ENCODE results near the gene TBCD.

The TBCD gene

GRCh38 chr17:82848022-82848592 lies 96.2 kb downstream of the TBCD start:
- in situ Hi-C loops (cut with HindIII; ENCODE audit: low sequenced_read_pairs), result no loop called here

- in situ Hi-C loops (cut with HindIII; ENCODE audit: low sequenced_read_pairs), result no loop called here
Observed at GRCh38 chr17:82849076-82849945, 97.4 kb downstream of the TBCD start.

- in situ Hi-C loops (cut with HindIII; ENCODE audit: low sequenced_read_pairs), result no loop called here
Observed at GRCh38 chr17:82851381-82851780, 99.5 kb downstream of the TBCD start.

GRCh38 chr17:82854226-82854625 lies 102.4 kb downstream of the TBCD start:
- in situ Hi-C loops (cut with HindIII; ENCODE audit: low sequenced_read_pairs), result no loop called here

- in situ Hi-C loops (cut with HindIII; ENCODE audit: low sequenced_read_pairs), result no loop called here
Observed at GRCh38 chr17:82856361-82856760, 104.5 kb downstream of the TBCD start.

- in situ Hi-C loops (cut with HindIII; ENCODE audit: low sequenced_read_pairs), result no loop called here
Observed at GRCh38 chr17:82858376-82859126, 106.7 kb downstream of the TBCD start.

- in situ Hi-C loops (cut with HindIII; ENCODE audit: low sequenced_read_pairs), result no loop called here
Observed at GRCh38 chr17:82859431-82860403, 107.9 kb downstream of the TBCD start.

- in situ Hi-C loops (cut with HindIII; ENCODE audit: low sequenced_read_pairs), result no loop called here
Observed at GRCh38 chr17:82860606-82861392, 108.9 kb downstream of the TBCD start.

GRCh38 chr17:82861393-82861775 lies 109.5 kb downstream of the TBCD start:
- in situ Hi-C loops (cut with HindIII; ENCODE audit: low sequenced_read_pairs), result no loop called here

GRCh38 chr17:82862191-82862590 lies 110.3 kb downstream of the TBCD start:
- in situ Hi-C loops (cut with HindIII; ENCODE audit: low sequenced_read_pairs), result no loop called here

GRCh38 chr17:82862737-82863382 lies 111.0 kb downstream of the TBCD start:
- in situ Hi-C loops (cut with HindIII; ENCODE audit: low sequenced_read_pairs), result no loop called here

GRCh38 chr17:82863383-82863940 lies 111.6 kb downstream of the TBCD start:
- in situ Hi-C loops (cut with HindIII; ENCODE audit: low sequenced_read_pairs), result no loop called here

GRCh38 chr17:82863941-82864712 lies 112.3 kb downstream of the TBCD start:
- in situ Hi-C loops (cut with HindIII; ENCODE audit: low sequenced_read_pairs), result no loop called here

- in situ Hi-C loops (cut with HindIII; ENCODE audit: low sequenced_read_pairs), result no loop called here
Observed at GRCh38 chr17:82864713-82865248, 112.9 kb downstream of the TBCD start.

GRCh38 chr17:82865274-82865673 lies 113.4 kb downstream of the TBCD start:
- in situ Hi-C loops (cut with HindIII; ENCODE audit: low sequenced_read_pairs), result no loop called here

- in situ Hi-C loops (cut with HindIII; ENCODE audit: low sequenced_read_pairs), result no loop called here
Observed at GRCh38 chr17:82865774-82866395, 114.0 kb downstream of the TBCD start.

GRCh38 chr17:82866590-82867191 lies 114.8 kb downstream of the TBCD start:
- in situ Hi-C loops (cut with HindIII; ENCODE audit: low sequenced_read_pairs), result no loop called here

Data from DLD1 (cell line).